ENCODE data around the gene PLD1. TPM values are rescaled to one million over a fixed set of nuclear protein-coding genes. Genes with fewer than 3 reads are reported as not detected.

The PLD1 gene
- total RNA-seq, 6 experiments from 2014 or later: 13.3 to 29.9 (median 18.5) TPM

- no peaks in the 10 kb centered on the region for H3K27me3 ChIP-seq
- H3K36me3 ChIP-seq: no peaks in the 10 kb centered on the region
- DNase-seq (no peak), ATAC-seq (no peak)
- H3K9me3 ChIP-seq: no peaks in the 10 kb centered on the region
- no peaks in the 10 kb centered on the region for H3K4me1 ChIP-seq
- H3K27ac ChIP-seq: no peak overlapping the region
- intact Hi-C loops (cut with DNase I): loop anchor here in 1 of 2 donors (5.0 kb wide), 1 partner anchor 369 kb away; no protein-coding TSS in a partner anchor
- no peak overlapping the region for H3K4me3 ChIP-seq
- TF ChIP-seq CTCF (IDR thresholded peaks at IDR 0.05) (no peak), POLR2A (IDR thresholded peaks at IDR 0.05) (no peak)
- 74% methylated on average over 4 of the region's 5 CpGs for WGBS (ENCODE audit: insufficient coverage, low coverage, low lambda C conversion rate, missing lambda C conversion rate)
These were observed 248.5 kb downstream of the PLD1 start for GRCh38 chr3:171561596-171562323.

- Histone ChIP-seq H3K9me3 (no peaks in the 10 kb centered on the region), H3K27me3 (no peaks in the 10 kb centered on the region), H3K36me3 (no peaks in the 10 kb centered on the region), H3K4me1 (no peaks in the 10 kb centered on the region), H3K27ac (no peak overlapping the region), H3K4me3 (no peak overlapping the region)
- intact Hi-C loops (cut with DNase I): loop anchor here in 1 of 2 donors (10.0 kb wide), 1 partner anchor 605 kb away; no protein-coding TSS in a partner anchor
- TF ChIP-seq CTCF (IDR thresholded peaks at IDR 0.05) (no peak), POLR2A (IDR thresholded peaks at IDR 0.05) (no peak)
- DNase-seq: no peak
- ATAC-seq: no peak
- WGBS (ENCODE audit: insufficient coverage, low coverage, low lambda C conversion rate, missing lambda C conversion rate): 80% methylated on average over 6 of the region's 7 CpGs
These were observed 250.7 kb downstream of the PLD1 start for GRCh38 chr3:171559586-171559985.

- no peak for ATAC-seq
- intact Hi-C loops (cut with DNase I): loop anchor here in 1 of 2 donors (10.0 kb wide), 1 partner anchor 603 kb away; no protein-coding TSS in a partner anchor
- WGBS (ENCODE audit: insufficient coverage, low coverage, low lambda C conversion rate, missing lambda C conversion rate): 71% methylated on average over 3 of the region's 3 CpGs
These were observed 252.0 kb downstream of the PLD1 start for GRCh38 chr3:171558188-171558696.

GRCh38 chr3:171557173-171557572 lies 253.1 kb downstream of the PLD1 start:
- no peaks in the 10 kb centered on the region for H3K9me3 ChIP-seq
- DNase-seq (no peak), ATAC-seq (no peak)
- intact Hi-C loops (cut with DNase I): loop anchor here in 1 of 2 donors (10.0 kb wide), 1 partner anchor 602 kb away; no protein-coding TSS in a partner anchor
- no peak overlapping the region for H3K27ac ChIP-seq
- no peaks in the 10 kb centered on the region for H3K4me1 ChIP-seq
- H3K27me3 ChIP-seq: no peaks in the 10 kb centered on the region
- no peak for TF ChIP-seq CTCF (IDR thresholded peaks at IDR 0.05)
- no peak for TF ChIP-seq POLR2A (IDR thresholded peaks at IDR 0.05)
- H3K36me3 ChIP-seq: no peaks in the 10 kb centered on the region
- H3K4me3 ChIP-seq: no peak overlapping the region

More at GRCh38 chr3:171558188-171558696, 252.0 kb downstream of the PLD1 start:
- Histone ChIP-seq H3K9me3 (no peaks in the 10 kb centered on the region), H3K4me3 (no peak overlapping the region), H3K4me1 (no peaks in the 10 kb centered on the region), H3K27me3 (no peaks in the 10 kb centered on the region), H3K36me3 (no peaks in the 10 kb centered on the region), H3K27ac (no peak overlapping the region)
- TF ChIP-seq POLR2A (IDR thresholded peaks at IDR 0.05) (no peak), CTCF (IDR thresholded peaks at IDR 0.05) (no peak)
- no peak for DNase-seq

Measured in right lobe of liver (tissue), 6 donors.